Naive thymus-derived CD4-positive, alpha-beta T cell (primary cell): ENCODE measurements around the gene PCSK9. TPM values are rescaled to one million over a fixed set of nuclear protein-coding genes. Genes with fewer than 3 reads are reported as not detected.

Source experiments
- ATAC-seq: fragments of 150-1000 bp; cut with Tn5 transposase; 2 replicates; pipeline ENCODE4 v1.10.0; 2021; ENCODE audit warnings: mild to moderate bottlenecking, moderate library complexity
- CTCF ChIA-PET: fragments of 350-600 bp; sonication (Branson Sonifier 250); formaldehyde crosslinking; loops from one replicate; lab custom pipeline; 2021; ENCODE audit warnings: antibody characterized with exemption; lab: Charles Lee
- POLR2A ChIA-PET: fragments of 350-600 bp; sonication (Branson Sonifier 250); formaldehyde crosslinking; loops from one replicate; lab custom pipeline; 2021; ENCODE audit warnings: antibody characterized with exemption, inconsistent platforms; lab: Charles Lee
- DNase-seq, 9 donors: peaks; one replicate each; pipeline versions ENCODE4 v3.0.0 to v3.0.0-alpha.2; 2020 to 2022; ENCODE audit warnings: mixed read lengths in 1 of 9
- H3K27ac ChIP-seq: one replicate; pipeline ENCODE4 v1.7.0; 2013; ENCODE audit warnings: mild to moderate bottlenecking, low read depth, low read length, moderate library complexity
- H3K27me3 ChIP-seq, 2 donors: one replicate each; pipeline ENCODE4 v1.7.0; 2013; ENCODE audit warnings: low read length in 2 of 2, mild to moderate bottlenecking in 2 of 2, moderate library complexity in 2 of 2; ENCODE audit not compliant: control insufficient read depth in 2 of 2, insufficient read depth in 2 of 2
- H3K36me3 ChIP-seq, 3 experiments: 1 replicate in 2 of 3; 2 replicates in 1 of 3; pipeline ENCODE4 v1.7.0; 2013; ENCODE audit warnings: low read length in 3 of 3, mild to moderate bottlenecking in 3 of 3, moderate library complexity in 1 of 3; ENCODE audit not compliant: insufficient read depth in 3 of 3, control insufficient read depth in 2 of 3
- H3K4me1 ChIP-seq, 2 donors: one replicate each; pipeline ENCODE4 v1.7.0; 2013; ENCODE audit warnings: low read length in 2 of 2, mild to moderate bottlenecking in 2 of 2, moderate library complexity in 1 of 2; ENCODE audit not compliant: control insufficient read depth in 2 of 2, insufficient read depth in 2 of 2
- H3K4me3 ChIP-seq: 2 replicates; pipeline ENCODE4 v1.7.0; 2013; ENCODE audit warnings: mild to moderate bottlenecking, low read length
- H3K9me3 ChIP-seq, 3 experiments: 1 replicate in 2 of 3; 2 replicates in 1 of 3; pipeline ENCODE4 v1.7.0; 2013; ENCODE audit warnings: low read length in 3 of 3; ENCODE audit not compliant: control insufficient read depth in 2 of 3
- H3K27ac Mint-ChIP-seq, 9 donors: one replicate each; pipeline ENCODE4 v1.8.0; 2020 to 2022; ENCODE audit warnings: mixed read lengths in 9 of 9, mild to moderate bottlenecking in 8 of 9, moderate library complexity in 5 of 9, inconsistent platforms in 2 of 9
- H3K27me3 Mint-ChIP-seq, 5 donors: one replicate each; pipeline ENCODE4 v1.8.0; 2021 to 2022; ENCODE audit warnings: mixed read lengths in 5 of 5, mild to moderate bottlenecking in 1 of 5
- H3K36me3 Mint-ChIP-seq, 5 donors: one replicate each; pipeline ENCODE4 v1.8.0; 2020 to 2022; ENCODE audit warnings: mixed read lengths in 5 of 5, mild to moderate bottlenecking in 3 of 5, inconsistent platforms in 1 of 5
- H3K4me1 Mint-ChIP-seq, 7 donors: one replicate each; pipeline ENCODE4 v1.8.0; 2020 to 2022; ENCODE audit warnings: mixed read lengths in 7 of 7, mild to moderate bottlenecking in 3 of 7, inconsistent platforms in 1 of 7
- H3K4me3 Mint-ChIP-seq, 10 donors: one replicate each; pipeline ENCODE4 v1.8.0; 2020 to 2022; ENCODE audit warnings: mild to moderate bottlenecking in 10 of 10, mixed read lengths in 10 of 10, moderate library complexity in 6 of 10, inconsistent platforms in 2 of 10
- H3K9me3 Mint-ChIP-seq, 11 donors: one replicate each; pipeline ENCODE4 v1.8.0; 2020 to 2022; ENCODE audit warnings: mixed read lengths in 11 of 11, mild to moderate bottlenecking in 4 of 11, inconsistent platforms in 1 of 11, moderate library complexity in 1 of 11
- intact Hi-C, 2 donors: fragments of 100-400 bp; cut with micrococcal nuclease; formaldehyde crosslinking; loops; one replicate each; pipeline ENCODE4 v1.15.1; 2023
- polyA plus RNA-seq, 2 donors: library from polyadenylated mRNA; unstranded; fragments of 300-500 nt; fragmentation: Illumina TruSeq; gene quantifications; one replicate each; pipeline ENCODE4 v1.2.3, GENCODE V29; 2021
- total RNA-seq, 6 experiments: library from RNA in 5 of 6; stranded (reverse) in 5 of 6; gene quantifications; 1 replicate in 5 of 6; 2 replicates in 1 of 6; pipeline ENCODE4 v1.2.3 and lab custom pipeline; 2021 to 2026

The PCSK9 gene
- total and polyA plus RNA-seq, 7 experiments from 2014 or later = not detected

GRCh38 chr1:55084257-55084656 is 44.9 kb downstream of the PCSK9 start:
- H3K4me3 Mint-ChIP-seq = no peak overlapping the region
- no peaks in the 10 kb centered on the region for H3K9me3 ChIP-seq
- no peaks in the 10 kb centered on the region for H3K27me3 Mint-ChIP-seq
- POLR2A ChIA-PET = no interaction called here
- CTCF ChIA-PET = no interaction called here
- no peak for ATAC-seq
- peak overlapping the region in 4 of 9 donors; percentile 11 to 44 (median 36) for H3K27ac Mint-ChIP-seq
- peaks cover 44 to 95% (median 60%) of the 10 kb centered on the region in 3 experiments for H3K36me3 ChIP-seq
- peaks cover 24 to 71% (median 31%) of the 10 kb centered on the region in 5 donors for H3K36me3 Mint-ChIP-seq
- H3K4me3 ChIP-seq = no peak overlapping the region
- no peaks in the 10 kb centered on the region for H3K9me3 Mint-ChIP-seq
- intact Hi-C loops = no loop called here
- H3K4me1 ChIP-seq = no peaks in the 10 kb centered on the region
- DNase-seq = no peak
- H3K27ac ChIP-seq = no peak overlapping the region
- H3K27me3 ChIP-seq = no peaks in the 10 kb centered on the region
- peaks cover 0 to 7% (median 4%) of the 10 kb centered on the region in 7 donors for H3K4me1 Mint-ChIP-seq

GRCh38 chr1:55087439-55087838 is 48.1 kb downstream of the PCSK9 start:
- H3K4me3 Mint-ChIP-seq = no peak overlapping the region
- Histone ChIP-seq H3K27me3 (no peaks in the 10 kb centered on the region), H3K36me3 (peaks cover 25 to 94% (median 56%) of the 10 kb centered on the region in 3 experiments), H3K4me3 (no peak overlapping the region), H3K4me1 (no peaks in the 10 kb centered on the region), H3K9me3 (no peaks in the 10 kb centered on the region), H3K27ac (no peak overlapping the region)
- DNase-seq (no peak), ATAC-seq (no peak)
- H3K9me3 Mint-ChIP-seq = no peaks in the 10 kb centered on the region
- ChIA-PET POLR2A (no interaction called here), CTCF (no interaction called here)
- peak overlapping the region in 4 of 9 donors; percentile 9 to 82 (median 64) for H3K27ac Mint-ChIP-seq
- peaks cover 0 to 7% (median 4%) of the 10 kb centered on the region in 7 donors for H3K4me1 Mint-ChIP-seq
- intact Hi-C loops = no loop called here
- no peaks in the 10 kb centered on the region for H3K27me3 Mint-ChIP-seq
- peaks cover 30 to 71% (median 36%) of the 10 kb centered on the region in 5 donors for H3K36me3 Mint-ChIP-seq

- no peak for DNase-seq
- CTCF ChIA-PET = no interaction called here
Observed at GRCh38 chr1:55088413-55088812, 49.1 kb downstream of the PCSK9 start.

GRCh38 chr1:55089683-55090082 is 50.3 kb downstream of the PCSK9 start:
- Histone ChIP-seq H3K27ac (no peak overlapping the region), H3K27me3 (no peaks in the 10 kb centered on the region), H3K9me3 (no peaks in the 10 kb centered on the region), H3K36me3 (peaks cover 19 to 92% (median 58%) of the 10 kb centered on the region in 3 experiments), H3K4me1 (no peaks in the 10 kb centered on the region), H3K4me3 (no peak overlapping the region)
- H3K27ac Mint-ChIP-seq = peak overlapping the region in 2 of 9 donors; percentile 77 to 80
- no peak for ATAC-seq
- CTCF ChIA-PET = no interaction called here
- POLR2A ChIA-PET = interaction anchor here (1.1 kb wide), 1 partner anchor 9 kb away, joined by 3 read pairs; no protein-coding TSS in a partner anchor
- no peaks in the 10 kb centered on the region for H3K27me3 Mint-ChIP-seq
- DNase-seq = no peak
- peaks cover 25 to 67% (median 30%) of the 10 kb centered on the region in 5 donors for H3K36me3 Mint-ChIP-seq
- intact Hi-C loops = no loop called here
- no peaks in the 10 kb centered on the region for H3K9me3 Mint-ChIP-seq
- peaks cover 0 to 7% (median 4%) of the 10 kb centered on the region in 7 donors for H3K4me1 Mint-ChIP-seq
- no peak overlapping the region for H3K4me3 Mint-ChIP-seq

More at GRCh38 chr1:55088413-55088812, 49.1 kb downstream of the PCSK9 start:
- Histone ChIP-seq H3K4me1 (no peaks in the 10 kb centered on the region), H3K9me3 (no peaks in the 10 kb centered on the region), H3K4me3 (no peak overlapping the region), H3K27ac (no peak overlapping the region), H3K36me3 (peaks cover 20 to 93% (median 59%) of the 10 kb centered on the region in 3 experiments), H3K27me3 (no peaks in the 10 kb centered on the region)
- peak overlapping the region in 8 of 9 donors; percentile 1 to 80 (median 52) for H3K27ac Mint-ChIP-seq
- no peak for ATAC-seq
- no peaks in the 10 kb centered on the region for H3K9me3 Mint-ChIP-seq
- H3K4me1 Mint-ChIP-seq = peaks cover 0 to 7% (median 4%) of the 10 kb centered on the region in 7 donors
- intact Hi-C loops = no loop called here
- H3K4me3 Mint-ChIP-seq = no peak overlapping the region
- POLR2A ChIA-PET = no interaction called here
- H3K36me3 Mint-ChIP-seq = peaks cover 25 to 71% (median 30%) of the 10 kb centered on the region in 5 donors
- H3K27me3 Mint-ChIP-seq = no peaks in the 10 kb centered on the region

- no peaks in the 10 kb centered on the region for H3K4me1 ChIP-seq
- H3K36me3 ChIP-seq = peaks cover 19 to 92% (median 56%) of the 10 kb centered on the region in 3 experiments
- no peak overlapping the region for H3K4me3 Mint-ChIP-seq
- no peak overlapping the region for H3K27ac ChIP-seq
- CTCF ChIA-PET = no interaction called here
- no peaks in the 10 kb centered on the region for H3K27me3 Mint-ChIP-seq
- intact Hi-C loops = no loop called here
- no peaks in the 10 kb centered on the region for H3K9me3 ChIP-seq
- H3K27me3 ChIP-seq = no peaks in the 10 kb centered on the region
- no peak overlapping the region for H3K4me3 ChIP-seq
- POLR2A ChIA-PET = no interaction called here
- ATAC-seq = no peak
- no peaks in the 10 kb centered on the region for H3K9me3 Mint-ChIP-seq
- peaks cover 33 to 77% (median 42%) of the 10 kb centered on the region in 5 donors for H3K36me3 Mint-ChIP-seq
- DNase-seq = no peak
- H3K27ac Mint-ChIP-seq = peak overlapping the region in 1 of 9 donors; percentile 9
- peaks cover 0 to 10% (median 4%) of the 10 kb centered on the region in 7 donors for H3K4me1 Mint-ChIP-seq
Observed at GRCh38 chr1:55092475-55092874, 53.1 kb downstream of the PCSK9 start.

- Mint-ChIP-seq H3K36me3 (peaks cover 28 to 72% (median 50%) of the 10 kb centered on the region in 5 donors), H3K9me3 (no peaks in the 10 kb centered on the region), H3K27ac (no peak overlapping the region), H3K4me3 (no peak overlapping the region), H3K27me3 (no peaks in the 10 kb centered on the region), H3K4me1 (peaks cover 0 to 3% (median 0%) of the 10 kb centered on the region in 7 donors)
- DNase-seq = no peak
- Histone ChIP-seq H3K4me3 (no peak overlapping the region), H3K4me1 (no peaks in the 10 kb centered on the region), H3K27me3 (no peaks in the 10 kb centered on the region), H3K27ac (no peak overlapping the region), H3K9me3 (no peaks in the 10 kb centered on the region), H3K36me3 (peaks cover 28 to 88% (median 71%) of the 10 kb centered on the region in 3 experiments)
- no peak for ATAC-seq
- intact Hi-C loops = no loop called here
- ChIA-PET CTCF (no interaction called here), POLR2A (no interaction called here)
Observed at GRCh38 chr1:55095095-55095494, 55.7 kb downstream of the PCSK9 start.

GRCh38 chr1:55103891-55104290 is 64.5 kb downstream of the PCSK9 start:
- H3K27me3 ChIP-seq = no peaks in the 10 kb centered on the region
- no peak overlapping the region for H3K27ac ChIP-seq
- Mint-ChIP-seq H3K27ac (peak overlapping the region in 3 of 9 donors; percentile 9 to 45 (median 10)), H3K9me3 (no peaks in the 10 kb centered on the region), H3K27me3 (no peaks in the 10 kb centered on the region), H3K4me3 (no peak overlapping the region), H3K4me1 (peaks cover 0 to 2% (median 0%) of the 10 kb centered on the region in 7 donors), H3K36me3 (peaks cover 9 to 59% (median 22%) of the 10 kb centered on the region in 5 donors)
- ChIA-PET POLR2A (no interaction called here), CTCF (no interaction called here)
- no peak overlapping the region for H3K4me3 ChIP-seq
- intact Hi-C loops = no loop called here
- ATAC-seq = no peak
- no peaks in the 10 kb centered on the region for H3K9me3 ChIP-seq
- H3K4me1 ChIP-seq = no peaks in the 10 kb centered on the region
- H3K36me3 ChIP-seq = peaks cover 15 to 85% (median 31%) of the 10 kb centered on the region in 3 experiments
- no peak for DNase-seq
